GM19025 (cell line): ENCODE measurements around the gene LNPK.
"Not testable (repeated sequence)": the region's sequence is repeated elsewhere in the genome, so short reads cannot be mapped to it uniquely, and the experiment has no call there.

ENCODE experiments used
- ATAC-seq: cut with Tn5 transposase; IDR thresholded peaks from one replicate; pipeline ENCODE4 v1.9.1; 2021; ENCODE audit warnings: mild to moderate bottlenecking, low read depth, moderate library complexity; ENCODE audit not compliant: unreplicated experiment

Gene LNPK

DNA sequence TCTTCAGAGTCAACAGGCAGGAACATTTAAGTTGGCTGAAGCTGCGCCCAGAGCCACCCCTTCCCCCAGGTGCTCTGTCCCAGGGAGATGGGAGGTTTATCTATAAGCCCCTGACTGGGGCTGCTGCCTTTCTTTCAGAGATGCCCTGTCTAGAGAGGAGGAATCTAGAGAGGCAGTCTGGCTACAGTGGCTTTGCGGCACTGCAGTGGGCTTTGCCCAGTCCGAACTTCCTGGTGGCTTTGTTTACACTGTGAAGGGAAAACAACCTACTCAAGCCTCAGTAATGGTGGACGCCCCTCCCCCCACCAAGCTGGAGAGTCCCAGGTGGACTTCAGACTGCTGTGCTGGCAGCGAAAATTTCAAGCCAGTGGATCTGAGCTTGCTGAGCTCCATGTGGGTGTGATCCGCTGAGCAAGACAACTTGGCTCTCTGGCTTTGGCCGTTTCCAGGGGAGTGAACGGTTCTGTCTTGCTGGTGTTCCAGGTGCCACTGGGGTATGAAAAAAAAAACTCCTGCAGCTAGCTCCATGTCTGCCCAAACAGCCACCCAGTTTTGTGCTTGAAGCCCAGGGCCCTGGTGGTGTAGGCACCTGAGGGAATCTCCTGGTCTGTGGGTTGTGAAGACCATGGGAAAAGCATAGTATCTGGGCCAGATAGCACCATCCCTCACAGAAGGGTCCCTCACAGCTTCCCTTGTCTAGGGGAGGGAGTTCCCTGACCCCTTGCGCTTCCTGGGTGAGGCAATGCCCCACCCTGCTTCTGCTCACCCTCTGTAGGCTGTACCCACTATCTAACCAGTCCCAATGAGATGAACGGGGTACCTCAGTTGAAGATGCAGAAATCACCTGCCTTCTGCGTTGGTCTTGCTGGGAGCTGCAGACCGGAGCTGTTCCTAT lies 88.0 kb downstream of the LNPK start:
- not testable (repeated sequence) for ATAC-seq

DNA sequence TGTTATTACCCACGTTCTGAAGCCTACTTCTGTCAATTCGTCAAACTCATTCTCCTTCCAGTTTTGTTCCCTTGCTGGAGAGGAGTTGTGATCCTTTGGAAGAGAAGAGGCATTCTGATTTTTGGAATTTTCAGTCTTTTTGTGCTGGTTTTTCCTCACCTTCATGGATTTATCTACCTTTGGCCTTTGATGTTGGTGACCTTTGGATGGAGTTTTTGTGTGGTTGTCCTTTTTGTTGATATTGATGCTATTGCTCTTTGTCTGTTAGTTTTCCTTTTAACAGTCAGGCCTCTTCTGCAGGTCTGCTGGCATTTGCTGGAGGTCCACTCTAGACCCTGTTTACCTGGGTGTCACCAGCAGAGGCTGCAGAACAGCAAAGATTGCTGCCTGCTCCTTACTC lies 88.8 kb downstream of the LNPK start:
- not testable (repeated sequence) for ATAC-seq

DNA sequence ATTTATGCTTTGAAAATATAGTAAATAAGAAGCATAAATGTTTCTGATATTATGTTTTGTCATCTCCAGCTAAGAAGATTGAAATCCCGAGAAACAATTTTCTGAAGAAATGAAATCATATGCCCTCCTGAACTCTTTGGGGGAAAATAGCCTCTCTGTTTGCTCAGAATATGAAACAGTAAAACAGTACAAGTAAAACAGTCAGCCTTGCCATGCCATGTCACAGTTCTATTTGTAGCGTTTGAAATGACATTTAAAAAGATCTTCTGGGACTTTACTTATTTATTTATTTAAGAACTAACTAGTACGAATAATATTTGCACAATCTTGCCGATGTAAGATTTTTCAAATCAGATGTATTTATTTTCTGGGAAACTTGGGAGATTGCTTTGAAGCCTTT lies 98.0 kb downstream of the LNPK start:
- no peak for ATAC-seq

DNA sequence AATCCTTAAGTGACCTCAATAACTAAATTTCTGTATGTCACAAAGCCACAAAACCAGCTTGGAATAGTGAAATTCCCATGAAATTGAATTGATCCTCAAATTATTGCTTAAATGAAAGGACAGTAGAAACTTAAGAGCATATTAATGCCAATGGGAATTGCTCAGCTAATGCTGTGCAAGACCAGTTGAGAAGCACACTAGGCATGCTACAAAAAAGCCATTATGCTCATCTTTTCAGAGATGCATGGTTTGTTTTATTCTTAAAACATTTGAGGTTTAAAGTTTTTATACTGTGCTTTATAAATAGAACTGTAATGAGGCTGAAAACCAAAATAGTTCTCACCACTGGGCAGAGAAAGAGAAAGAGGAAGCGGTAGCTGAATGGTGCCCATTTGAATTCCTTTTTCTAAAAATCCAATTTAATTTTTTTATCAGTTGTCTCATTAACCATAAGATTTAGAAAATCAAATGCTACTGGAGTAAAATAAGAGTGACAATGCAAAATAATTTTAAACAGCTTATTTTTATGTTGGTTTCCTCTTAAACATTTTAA lies 98.6 kb downstream of the LNPK start:
- ATAC-seq, result no peak

GRCh38 chr2:175895957-175896356 lies 106.1 kb downstream of the LNPK start:
- not testable (repeated sequence) for ATAC-seq

DNA sequence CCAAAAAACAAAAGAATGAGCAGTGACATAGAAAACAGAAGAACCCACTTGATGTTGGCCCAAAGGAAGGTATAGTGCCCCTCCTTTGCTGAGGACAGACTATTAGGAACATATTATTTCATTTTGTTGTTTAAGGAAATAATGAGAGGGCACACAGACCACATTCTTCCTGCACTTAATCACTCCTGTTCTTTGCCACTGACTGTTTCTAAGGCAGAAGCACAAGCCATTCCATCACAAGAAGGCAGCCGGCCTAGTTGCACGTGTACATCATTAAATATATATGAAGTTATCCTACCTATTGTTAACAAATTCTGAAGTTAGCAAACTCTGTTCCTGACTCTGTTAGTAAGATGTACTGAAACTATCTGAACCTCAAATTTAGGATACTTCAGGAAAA lies 110.0 kb downstream of the LNPK start:
- no peak for ATAC-seq

GRCh38 chr2:175890636-175891242 lies 111.3 kb downstream of the LNPK start:
- ATAC-seq, result no peak

- ATAC-seq, result no peak
Observed at GRCh38 chr2:175889701-175890302, 112.3 kb downstream of the LNPK start.

- no peak for ATAC-seq
Observed at GRCh38 chr2:175887776-175888175, 114.3 kb downstream of the LNPK start.

DNA sequence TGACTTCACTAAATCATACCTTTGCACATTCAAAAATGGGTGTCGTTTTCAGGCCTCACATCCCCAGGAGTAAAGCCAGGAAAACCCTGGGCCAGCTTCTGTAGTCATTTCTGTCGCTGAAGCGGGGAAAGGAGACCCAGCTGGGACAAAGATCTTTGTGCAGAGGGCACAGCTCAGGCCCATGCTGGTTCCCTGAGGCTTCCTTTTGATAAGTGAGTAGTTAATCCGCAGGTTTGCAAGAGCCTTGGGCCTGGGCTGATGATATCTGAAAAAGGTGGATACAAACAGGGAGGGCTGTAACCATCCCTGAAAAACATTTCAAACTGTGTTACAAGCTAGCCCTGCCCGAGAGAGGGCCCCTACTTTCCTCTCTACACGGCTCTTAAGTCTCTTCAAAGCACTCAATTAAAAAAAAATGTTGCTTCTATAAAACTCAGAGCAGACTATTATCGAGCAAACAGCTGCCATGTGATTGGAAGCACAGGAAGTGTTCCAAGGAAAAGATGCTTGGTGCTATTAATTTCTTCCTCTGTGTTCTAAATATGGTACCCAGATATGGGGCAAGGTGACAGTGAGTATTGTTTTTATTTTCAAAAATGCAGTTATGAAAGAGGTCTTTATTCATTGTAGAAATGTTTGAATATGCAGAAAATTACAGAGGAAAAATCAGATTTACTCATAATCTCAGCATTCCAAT lies 117.2 kb downstream of the LNPK start:
- ATAC-seq, result no peak

DNA sequence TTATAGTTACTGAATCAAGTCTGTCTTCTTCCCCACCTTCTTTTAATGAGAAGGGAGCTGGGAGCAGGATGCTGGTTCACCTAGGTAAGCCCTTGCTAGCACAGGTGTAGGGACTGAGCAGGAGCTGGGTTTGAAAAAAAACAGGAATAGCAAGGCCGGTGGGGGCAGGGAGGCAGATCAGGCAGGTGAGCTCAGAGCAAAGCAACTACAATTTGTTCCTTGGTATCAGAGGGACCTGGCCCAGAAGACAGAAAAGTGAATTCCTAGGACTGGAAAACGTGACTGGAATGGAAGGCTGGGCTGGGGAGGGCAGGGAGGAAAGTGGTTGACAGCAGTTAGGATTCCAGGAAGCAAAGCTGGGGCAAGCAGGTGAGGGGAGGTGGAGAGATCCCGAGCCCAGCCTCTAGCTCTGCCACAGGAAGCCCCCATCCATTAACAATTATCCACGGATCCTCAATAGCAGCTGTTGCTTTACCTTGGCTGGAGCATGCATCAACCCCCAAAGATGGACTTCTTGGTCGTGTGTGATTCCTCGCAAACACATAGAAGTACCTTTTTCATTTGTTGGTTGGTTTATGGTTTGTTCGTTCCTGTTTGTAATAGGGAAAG lies 118.4 kb downstream of the LNPK start:
- ATAC-seq, result no peak

DNA sequence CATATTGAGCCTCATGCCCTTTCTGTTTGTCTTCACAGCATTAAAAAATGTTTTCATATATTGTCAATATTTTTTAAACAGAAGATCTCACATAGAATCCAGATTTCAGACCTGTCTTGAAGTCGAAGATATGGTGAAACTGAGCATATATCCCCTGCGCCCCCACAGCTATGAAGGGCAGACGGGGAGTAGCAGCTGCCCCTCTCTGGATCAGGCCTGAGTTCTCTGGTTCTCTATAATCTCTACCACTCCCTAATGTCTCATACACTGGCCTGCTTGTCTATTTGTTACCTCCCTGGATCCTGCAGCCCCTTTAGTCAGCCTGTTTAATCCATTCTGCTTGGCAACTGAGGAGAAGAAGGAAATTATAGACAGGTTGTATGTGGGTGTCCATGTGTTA lies 122.4 kb downstream of the LNPK start:
- no peak for ATAC-seq

DNA sequence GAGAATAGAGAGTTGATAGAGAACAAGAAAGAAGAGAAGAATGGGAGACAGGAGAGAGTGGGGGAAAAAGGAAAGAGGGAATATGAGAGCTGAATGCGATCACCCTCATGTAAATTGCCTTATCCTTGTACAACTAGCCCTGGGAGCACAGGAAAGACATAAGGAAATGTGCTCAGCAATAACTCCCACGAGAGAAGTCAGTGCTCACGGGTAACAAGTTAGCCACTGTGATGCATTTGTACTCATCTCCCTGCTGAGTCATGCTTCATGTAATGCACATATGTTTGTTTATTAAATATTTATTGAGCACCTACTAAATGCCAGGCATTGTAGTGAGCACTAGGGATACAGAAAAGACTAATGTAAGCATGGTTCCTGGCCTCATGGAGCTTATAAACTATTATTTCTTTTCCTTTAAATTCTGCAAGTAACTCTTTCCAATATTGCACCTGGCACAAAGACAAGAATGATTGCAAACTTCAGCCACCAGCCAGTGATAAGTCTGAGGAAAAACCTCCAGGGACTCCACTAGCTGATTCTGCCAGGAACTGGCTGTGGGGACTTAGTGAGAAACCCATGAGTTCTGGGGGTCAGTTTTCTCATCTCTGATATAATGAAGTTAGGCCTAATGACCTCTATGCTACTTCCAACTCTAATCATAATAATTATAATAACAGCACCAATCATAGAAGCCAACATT lies 124.1 kb downstream of the LNPK start:
- no peak for ATAC-seq

DNA sequence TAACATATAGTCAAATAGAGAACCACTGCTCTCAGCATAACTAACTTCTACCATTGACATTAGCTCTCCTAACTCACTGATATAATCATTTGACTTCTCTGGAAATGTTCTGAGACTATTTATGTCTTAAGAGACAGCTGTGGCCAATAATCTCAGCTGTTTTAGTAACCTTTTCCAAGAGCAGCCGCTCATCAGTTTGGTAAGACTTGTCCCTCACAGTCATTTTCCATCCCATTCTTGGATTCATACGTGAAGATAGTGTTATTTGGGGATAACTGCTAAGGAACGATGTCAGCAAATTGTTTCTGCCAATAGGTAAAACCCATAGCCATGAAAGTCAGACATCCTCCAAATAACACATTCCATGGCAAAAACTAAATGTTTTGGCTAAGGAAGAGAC lies 127.8 kb downstream of the LNPK start:
- ATAC-seq, result no peak
